PC-9 (cell line): ENCODE data around the gene CAPZB.

ENCODE experiments used
- EZH2 ChIP-seq: fragments of 200-600 bp; sonication (generic); IDR thresholded peaks from 2 replicates; pipeline ENCODE4 v1.8.0; 2017; ENCODE audit warnings: antibody characterized with exemption, low read depth
- TF ChIP-seq, protein P1 (sequence below): fragments of 200-600 bp; sonication (generic); conservative IDR thresholded peaks from 2 replicates; pipeline ENCODE4 v1.6.1; 2017; ENCODE audit warnings: mixed run types, antibody characterized with exemption, mild to moderate bottlenecking, moderate library complexity

DNA sequence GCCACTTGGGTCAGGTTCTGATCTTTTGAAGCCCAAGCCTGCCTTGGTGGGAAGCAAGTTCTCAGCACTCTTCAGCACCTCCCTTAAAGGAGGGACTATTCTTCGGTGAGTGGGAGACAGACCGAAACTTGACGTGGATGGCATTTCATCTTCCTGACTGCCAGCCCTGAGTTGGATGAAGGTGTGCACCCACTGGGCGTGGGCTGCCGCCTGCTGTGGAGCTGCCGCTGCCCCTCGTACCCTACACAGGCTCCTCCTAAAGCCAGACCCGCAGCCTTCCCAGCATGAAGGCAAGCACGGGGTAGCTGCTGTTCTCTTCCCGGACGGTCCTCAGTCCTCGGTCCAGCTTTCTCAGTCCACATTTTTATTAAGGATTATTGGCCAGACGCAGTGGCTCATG is 89.1 kb downstream of the CAPZB start:
- TF ChIP-seq, protein P1, sequence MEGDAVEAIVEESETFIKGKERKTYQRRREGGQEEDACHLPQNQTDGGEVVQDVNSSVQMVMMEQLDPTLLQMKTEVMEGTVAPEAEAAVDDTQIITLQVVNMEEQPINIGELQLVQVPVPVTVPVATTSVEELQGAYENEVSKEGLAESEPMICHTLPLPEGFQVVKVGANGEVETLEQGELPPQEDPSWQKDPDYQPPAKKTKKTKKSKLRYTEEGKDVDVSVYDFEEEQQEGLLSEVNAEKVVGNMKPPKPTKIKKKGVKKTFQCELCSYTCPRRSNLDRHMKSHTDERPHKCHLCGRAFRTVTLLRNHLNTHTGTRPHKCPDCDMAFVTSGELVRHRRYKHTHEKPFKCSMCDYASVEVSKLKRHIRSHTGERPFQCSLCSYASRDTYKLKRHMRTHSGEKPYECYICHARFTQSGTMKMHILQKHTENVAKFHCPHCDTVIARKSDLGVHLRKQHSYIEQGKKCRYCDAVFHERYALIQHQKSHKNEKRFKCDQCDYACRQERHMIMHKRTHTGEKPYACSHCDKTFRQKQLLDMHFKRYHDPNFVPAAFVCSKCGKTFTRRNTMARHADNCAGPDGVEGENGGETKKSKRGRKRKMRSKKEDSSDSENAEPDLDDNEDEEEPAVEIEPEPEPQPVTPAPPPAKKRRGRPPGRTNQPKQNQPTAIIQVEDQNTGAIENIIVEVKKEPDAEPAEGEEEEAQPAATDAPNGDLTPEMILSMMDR, result no peak
- TF ChIP-seq EZH2, result no peak
